NCI-H526 treated with DMSO at 0.1 percent for 48 hours (cell line): ENCODE measurements around the gene CPNE7.

Experiments
- DNase-seq: peaks from one replicate; lab custom pipeline; 2025; lab: John Stamatoyannopoulos, UW

The CPNE7 gene

GRCh38 chr16:89575247-89576152, at the start of gene CPNE7:
Gene CPNE7 (plus strand): TSS chr16:89575758. CDS start chr16:89575898, 140 bp downstream.
- no peak for DNase-seq

- no peak for DNase-seq
Observed at GRCh38 chr16:89529097-89529496, 46.5 kb upstream of the CPNE7 start.

- DNase-seq, result no peak
Observed at GRCh38 chr16:89530401-89531381, 44.9 kb upstream of the CPNE7 start.

GRCh38 chr16:89531821-89532526, 43.6 kb upstream of the CPNE7 start:
- DNase-seq, result no peak

- no peak for DNase-seq
Observed at GRCh38 chr16:89534252-89534756, 41.3 kb upstream of the CPNE7 start.

DNA sequence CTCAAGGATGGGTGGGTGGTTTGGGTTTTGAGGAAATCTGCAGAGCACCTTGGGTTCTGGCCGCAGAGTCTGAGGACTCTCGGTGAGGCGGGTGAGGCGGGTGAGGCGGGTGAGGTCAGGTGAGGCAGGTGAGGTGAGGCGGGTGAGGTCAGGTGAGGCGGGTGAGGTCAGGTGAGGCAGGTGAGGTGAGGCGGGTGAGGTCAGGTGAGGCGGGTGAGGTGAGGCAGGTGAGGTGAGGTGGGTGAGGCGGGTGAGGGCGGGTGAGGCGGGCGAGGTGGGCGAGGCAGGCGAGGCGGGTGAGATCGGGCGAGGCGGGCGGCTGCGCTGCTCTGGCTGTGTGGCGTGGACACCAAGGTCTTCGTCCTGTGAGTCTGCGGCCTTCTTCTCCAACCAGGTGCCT, 39.2 kb upstream of the CPNE7 start:
- no peak for DNase-seq

DNA sequence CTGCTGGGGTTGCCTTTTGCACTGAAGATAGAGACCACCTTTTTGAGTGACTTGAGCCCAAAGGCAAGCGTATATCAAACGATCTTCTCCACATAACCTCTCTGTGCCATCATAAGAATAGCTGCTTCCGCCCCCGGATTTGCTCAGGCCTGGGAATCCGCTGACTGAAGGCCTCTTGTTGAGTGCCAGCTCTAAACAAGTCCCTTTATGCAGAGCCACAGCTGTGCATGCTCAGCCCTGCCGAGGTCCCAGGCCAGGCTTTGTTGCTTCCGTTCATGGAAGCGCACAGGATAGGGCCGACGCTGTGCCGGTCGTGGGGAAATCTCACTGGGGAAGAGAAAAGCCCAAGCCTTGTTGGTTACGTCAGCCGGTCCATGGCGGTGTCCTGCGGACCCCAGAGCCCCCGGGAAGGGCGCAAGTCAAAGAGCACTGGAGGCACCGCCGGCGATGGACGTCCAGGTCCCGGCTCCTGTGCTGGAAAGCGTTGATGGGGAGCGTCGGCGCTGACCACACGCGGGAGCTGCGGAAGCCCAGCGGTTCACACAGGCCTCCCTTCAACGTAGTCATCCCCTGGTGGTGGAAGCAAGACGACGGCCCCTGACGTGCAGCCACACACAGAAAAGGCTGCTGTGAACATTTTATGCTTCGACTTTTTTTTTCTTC, 38.5 kb upstream of the CPNE7 start:
- no peak for DNase-seq

GRCh38 chr16:89537549-89537925, 38.0 kb upstream of the CPNE7 start:
- DNase-seq, result no peak

GRCh38 chr16:89538286-89538685, 37.3 kb upstream of the CPNE7 start:
- no peak for DNase-seq

- DNase-seq, result no peak
Observed at GRCh38 chr16:89540557-89540956, 35.0 kb upstream of the CPNE7 start.

- DNase-seq, result no peak
Observed at GRCh38 chr16:89541792-89542191, 33.8 kb upstream of the CPNE7 start.

- DNase-seq, result no peak
Observed at GRCh38 chr16:89544113-89544512, 31.4 kb upstream of the CPNE7 start.

DNA sequence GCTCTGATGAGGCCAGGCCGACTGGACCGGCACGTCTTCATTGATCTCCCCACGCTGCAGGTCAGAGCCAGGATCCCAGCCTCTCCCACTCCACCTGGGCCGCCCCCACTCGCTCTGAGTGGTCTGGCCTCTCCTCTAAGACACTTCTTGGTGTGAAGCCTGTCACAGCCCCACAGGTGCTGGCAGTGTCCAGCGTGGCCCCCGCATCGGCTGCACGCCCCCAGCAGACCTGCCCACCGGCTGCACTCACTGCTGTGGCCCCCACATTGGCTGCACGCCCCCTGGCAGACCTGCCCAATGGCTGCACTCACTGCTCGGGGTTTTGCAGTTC, 30.9 kb upstream of the CPNE7 start:
- DNase-seq, result no peak

- no peak for DNase-seq
Observed at GRCh38 chr16:89545044-89545830, 30.3 kb upstream of the CPNE7 start.

DNA sequence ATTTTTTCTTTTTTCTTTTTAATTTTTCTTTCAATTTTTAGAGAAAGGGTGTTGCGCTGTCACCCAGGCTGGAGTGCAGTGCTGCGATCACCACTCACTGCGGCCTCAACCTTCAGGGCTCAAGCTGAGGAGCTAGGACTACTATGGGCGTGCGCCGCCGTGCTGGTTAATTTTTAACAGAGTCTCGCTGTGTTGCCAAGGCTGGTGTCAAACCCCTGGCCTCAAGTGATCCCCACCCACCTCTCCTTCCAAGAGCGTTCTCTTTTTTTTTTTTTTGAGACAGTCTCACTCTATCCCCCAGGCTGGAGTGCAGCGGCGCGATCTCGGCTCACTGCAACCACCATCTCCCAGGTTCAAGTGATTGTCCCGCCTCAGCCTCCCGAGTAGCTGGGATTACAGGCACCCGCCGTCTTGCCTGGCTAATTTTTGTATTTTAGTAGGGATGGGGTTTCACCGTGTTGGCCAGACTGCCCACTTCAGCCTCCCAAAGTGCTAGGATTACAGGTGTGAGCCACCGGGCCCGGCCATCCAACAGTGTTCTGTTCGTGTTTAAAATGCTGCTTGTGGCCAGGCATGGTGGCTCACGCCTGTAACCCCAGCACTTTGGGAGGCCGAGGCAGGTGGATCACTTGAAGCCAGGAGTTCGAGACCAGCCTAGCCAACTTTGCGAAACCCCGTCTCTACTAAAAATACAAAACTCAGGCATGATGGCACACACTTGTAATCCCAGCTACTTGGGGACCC, 29.6 kb upstream of the CPNE7 start:
- DNase-seq, result peak; percentile 34

GRCh38 chr16:89546781-89547180, 28.8 kb upstream of the CPNE7 start:
- no peak for DNase-seq

DNA sequence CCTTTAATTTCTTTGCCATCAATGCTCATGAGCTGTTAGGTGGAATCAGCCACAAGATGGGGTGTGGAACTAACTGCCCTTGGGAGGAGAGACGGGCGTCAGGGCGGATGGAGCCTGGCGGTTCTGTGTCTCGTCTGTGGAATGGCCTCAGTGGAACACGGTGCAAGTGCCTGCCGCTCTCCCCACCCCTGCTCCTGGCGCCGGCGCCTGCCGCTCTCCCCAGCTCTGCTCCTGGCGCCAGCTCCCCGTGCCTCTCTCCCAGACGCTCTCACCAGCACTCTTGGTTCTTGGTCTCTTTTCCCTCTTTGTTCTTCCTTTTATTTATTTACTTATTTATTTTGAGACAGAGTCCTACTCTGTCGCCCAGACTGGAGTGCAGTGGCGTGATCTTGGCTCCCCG, 28.3 kb upstream of the CPNE7 start:
- no peak for DNase-seq

DNA sequence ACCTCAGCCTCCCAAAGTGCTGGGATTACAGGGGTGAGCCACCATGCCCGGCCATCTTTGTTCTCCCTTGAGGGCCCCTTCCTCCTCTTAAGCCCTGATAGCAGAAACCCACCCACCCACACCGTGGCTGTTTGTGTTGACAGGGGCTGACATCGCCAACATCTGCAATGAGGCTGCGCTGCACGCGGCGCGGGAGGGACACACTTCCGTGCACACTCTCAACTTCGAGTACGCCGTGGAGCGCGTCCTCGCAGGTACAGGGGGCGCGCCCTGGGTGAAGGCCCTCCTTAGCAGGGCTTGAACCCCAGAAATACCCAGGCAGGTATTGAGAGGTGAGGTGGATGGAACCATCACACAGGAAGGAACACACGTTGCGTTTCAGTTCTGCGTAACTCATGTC, 27.7 kb upstream of the CPNE7 start:
- DNase-seq, result no peak

DNA sequence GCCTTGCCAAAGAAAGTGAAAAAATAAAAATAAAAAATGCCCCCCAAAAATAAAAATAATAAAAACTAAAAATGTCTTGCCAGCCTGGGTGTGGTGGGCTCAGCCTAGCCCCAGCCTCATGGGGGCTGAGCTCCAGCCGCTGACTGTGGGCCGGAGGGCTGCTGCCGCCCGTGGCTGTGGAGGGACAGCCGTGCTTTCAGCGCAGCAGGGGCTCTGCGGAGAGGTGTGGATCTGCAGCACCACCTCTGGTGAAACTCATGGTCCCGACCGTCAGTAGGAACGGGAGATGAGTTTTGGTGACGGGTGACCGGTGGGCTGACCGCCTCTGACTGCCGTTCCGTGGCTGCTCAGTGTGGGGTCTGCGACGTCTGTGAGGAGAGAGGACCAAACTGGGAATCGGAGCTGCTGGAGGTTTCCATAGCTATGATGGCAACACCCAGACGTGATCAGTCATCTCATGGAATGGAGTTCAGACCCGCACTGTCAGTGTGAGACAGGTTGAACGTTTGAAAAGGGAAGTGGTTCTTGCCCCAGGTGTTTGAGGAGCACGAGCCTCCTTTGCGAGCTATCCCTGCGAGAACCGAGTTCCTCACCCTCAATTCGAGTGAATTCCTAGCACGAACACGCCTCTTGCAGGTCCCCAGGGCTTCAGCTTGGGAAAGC, 27.1 kb upstream of the CPNE7 start:
- no peak for DNase-seq
